Neural cell (in vitro differentiated cells): ENCODE data around the gene PATL1.
"Not testable (repeated sequence)": the region's sequence is repeated elsewhere in the genome, so short reads cannot be mapped to it uniquely, and the experiment has no call there.

Experiments used
- EP300 ChIP-seq: fragments of 450-650 bp; conservative IDR thresholded peaks from 2 replicates; pipeline ENCODE4 v1.6.1; 2014; ENCODE audit warnings: antibody characterized with exemption, mild to moderate bottlenecking, moderate library complexity; ENCODE audit not compliant: poor library complexity, severe bottlenecking
- EZH2 ChIP-seq: fragments of 200-600, 300-800 bp; shearing (Covaris generic), sonication (generic); IDR thresholded peaks from 2 replicates; pipeline ENCODE4 v1.6.1; 2014; ENCODE audit warnings: antibody characterized with exemption, low read length, borderline replicate concordance, mild to moderate bottlenecking; ENCODE audit not compliant: insufficient read depth, poor library complexity, severe bottlenecking
- POLR2AphosphoS5 ChIP-seq: IDR thresholded peaks from 2 replicates; pipeline ENCODE4 v1.6.1; 2012
- RAD21 ChIP-seq: fragments of 450-650 bp; conservative IDR thresholded peaks from 2 replicates; pipeline ENCODE4 v1.6.1; 2014; ENCODE audit warnings: antibody characterized with exemption, mild to moderate bottlenecking, moderate library complexity
- SMC3 ChIP-seq: fragments of 450-650 bp; conservative IDR thresholded peaks from 2 replicates; pipeline ENCODE4 v1.6.1; 2014; ENCODE audit warnings: antibody characterized with exemption, mild to moderate bottlenecking, moderate library complexity; ENCODE audit not compliant: poor library complexity
- TAF1 ChIP-seq: IDR thresholded peaks from 2 replicates; pipeline ENCODE4 v1.6.1; 2012; ENCODE audit warnings: low read depth
- TF ChIP-seq, protein P1 (sequence below): fragments of 450-650 bp; IDR thresholded peaks from 2 replicates; pipeline ENCODE4 v1.5.1; 2014; ENCODE audit warnings: antibody characterized with exemption, mild to moderate bottlenecking, moderate library complexity; ENCODE audit not compliant: poor library complexity, severe bottlenecking
- TF ChIP-seq, protein P2 (sequence below): IDR thresholded peaks from 2 replicates; pipeline ENCODE4 v1.6.1; 2012; ENCODE audit warnings: borderline replicate concordance

- not testable (repeated sequence) for TF ChIP-seq RAD21, EP300, EZH2, POLR2AphosphoS5, SMC3, TAF1
- TF ChIP-seq, protein P1, sequence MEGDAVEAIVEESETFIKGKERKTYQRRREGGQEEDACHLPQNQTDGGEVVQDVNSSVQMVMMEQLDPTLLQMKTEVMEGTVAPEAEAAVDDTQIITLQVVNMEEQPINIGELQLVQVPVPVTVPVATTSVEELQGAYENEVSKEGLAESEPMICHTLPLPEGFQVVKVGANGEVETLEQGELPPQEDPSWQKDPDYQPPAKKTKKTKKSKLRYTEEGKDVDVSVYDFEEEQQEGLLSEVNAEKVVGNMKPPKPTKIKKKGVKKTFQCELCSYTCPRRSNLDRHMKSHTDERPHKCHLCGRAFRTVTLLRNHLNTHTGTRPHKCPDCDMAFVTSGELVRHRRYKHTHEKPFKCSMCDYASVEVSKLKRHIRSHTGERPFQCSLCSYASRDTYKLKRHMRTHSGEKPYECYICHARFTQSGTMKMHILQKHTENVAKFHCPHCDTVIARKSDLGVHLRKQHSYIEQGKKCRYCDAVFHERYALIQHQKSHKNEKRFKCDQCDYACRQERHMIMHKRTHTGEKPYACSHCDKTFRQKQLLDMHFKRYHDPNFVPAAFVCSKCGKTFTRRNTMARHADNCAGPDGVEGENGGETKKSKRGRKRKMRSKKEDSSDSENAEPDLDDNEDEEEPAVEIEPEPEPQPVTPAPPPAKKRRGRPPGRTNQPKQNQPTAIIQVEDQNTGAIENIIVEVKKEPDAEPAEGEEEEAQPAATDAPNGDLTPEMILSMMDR = not testable (repeated sequence)
- TF ChIP-seq, protein P2, sequence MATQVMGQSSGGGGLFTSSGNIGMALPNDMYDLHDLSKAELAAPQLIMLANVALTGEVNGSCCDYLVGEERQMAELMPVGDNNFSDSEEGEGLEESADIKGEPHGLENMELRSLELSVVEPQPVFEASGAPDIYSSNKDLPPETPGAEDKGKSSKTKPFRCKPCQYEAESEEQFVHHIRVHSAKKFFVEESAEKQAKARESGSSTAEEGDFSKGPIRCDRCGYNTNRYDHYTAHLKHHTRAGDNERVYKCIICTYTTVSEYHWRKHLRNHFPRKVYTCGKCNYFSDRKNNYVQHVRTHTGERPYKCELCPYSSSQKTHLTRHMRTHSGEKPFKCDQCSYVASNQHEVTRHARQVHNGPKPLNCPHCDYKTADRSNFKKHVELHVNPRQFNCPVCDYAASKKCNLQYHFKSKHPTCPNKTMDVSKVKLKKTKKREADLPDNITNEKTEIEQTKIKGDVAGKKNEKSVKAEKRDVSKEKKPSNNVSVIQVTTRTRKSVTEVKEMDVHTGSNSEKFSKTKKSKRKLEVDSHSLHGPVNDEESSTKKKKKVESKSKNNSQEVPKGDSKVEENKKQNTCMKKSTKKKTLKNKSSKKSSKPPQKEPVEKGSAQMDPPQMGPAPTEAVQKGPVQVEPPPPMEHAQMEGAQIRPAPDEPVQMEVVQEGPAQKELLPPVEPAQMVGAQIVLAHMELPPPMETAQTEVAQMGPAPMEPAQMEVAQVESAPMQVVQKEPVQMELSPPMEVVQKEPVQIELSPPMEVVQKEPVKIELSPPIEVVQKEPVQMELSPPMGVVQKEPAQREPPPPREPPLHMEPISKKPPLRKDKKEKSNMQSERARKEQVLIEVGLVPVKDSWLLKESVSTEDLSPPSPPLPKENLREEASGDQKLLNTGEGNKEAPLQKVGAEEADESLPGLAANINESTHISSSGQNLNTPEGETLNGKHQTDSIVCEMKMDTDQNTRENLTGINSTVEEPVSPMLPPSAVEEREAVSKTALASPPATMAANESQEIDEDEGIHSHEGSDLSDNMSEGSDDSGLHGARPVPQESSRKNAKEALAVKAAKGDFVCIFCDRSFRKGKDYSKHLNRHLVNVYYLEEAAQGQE = not testable (repeated sequence)
Measured at GRCh38 chr11:59703515-59703914, 34.7 kb upstream of the PATL1 start.
